Lower lobe of right lung (tissue), 2 donors: Measurements from ENCODE around the gene USP37. TPM values are rescaled to one million over a fixed set of nuclear protein-coding genes. Genes with fewer than 3 reads are reported as not detected.

Experiments used
- ATAC-seq, 2 donors: fragments of 200-7000 bp; cut with Tn5 transposase; one replicate each; pipeline ENCODE4 v1.9.1; 2020 to 2022; ENCODE audit warnings: mild to moderate bottlenecking in 2 of 2, moderate library complexity in 2 of 2
- DNase-seq: peaks from one replicate; pipeline ENCODE4 v3.0.0-alpha.2; 2020
- H3K27ac ChIP-seq: fragments of 200-600 bp; one replicate; pipeline ENCODE4 v1.8.0; 2022
- H3K27me3 ChIP-seq: fragments of 200-600 bp; one replicate; pipeline ENCODE4 v1.8.0; 2022; ENCODE audit warnings: low read depth
- H3K36me3 ChIP-seq: fragments of 200-600 bp; one replicate; pipeline ENCODE4 v1.8.0; 2022; ENCODE audit warnings: mild to moderate bottlenecking
- H3K4me1 ChIP-seq: fragments of 200-600 bp; one replicate; pipeline ENCODE4 v1.8.0; 2022
- H3K4me3 ChIP-seq: fragments of 200-600 bp; one replicate; pipeline ENCODE4 v1.8.0; 2022; ENCODE audit warnings: mild to moderate bottlenecking
- H3K9me3 ChIP-seq: fragments of 200-600 bp; one replicate; pipeline ENCODE4 v1.8.0; 2022
- CTCF ChIP-seq: fragments of 200-600 bp; IDR thresholded peaks from one replicate; pipeline ENCODE4 v1.8.0; 2022; ENCODE audit warnings: antibody characterized with exemption, mild to moderate bottlenecking
- intact Hi-C: fragments of 100-400 bp; cut with DNase I; formaldehyde crosslinking; loops from one replicate; pipeline ENCODE4 v1.11.0; 2022
- long read RNA-seq: library from polyadenylated mRNA; unstranded; transcript quantifications from one replicate; pipeline ENCODE4 v2.0.0, GENCODE V29; 2021
- total RNA-seq: library from RNA; stranded (reverse); fragmentation: NEBNext Ultra II Directional; extraction: Animal tissue kit (Norgen Biotek cat#: 25700); gene quantifications from one replicate; pipeline ENCODE4 v1.2.1, GENCODE V29; 2021
- donor health status: DM: no; HTN: yes; CAD: no; lungs with severe emphysema.

USP37 gene
- total RNA-seq, result 13.2 TPM
- long read RNA-seq, full-length matches to known transcripts, result 4 of 15 reads
- long read RNA-seq, partial matches to known transcripts, result 3 of 15 reads
- long read RNA-seq, other reads (novel, unspliced or antisense), result 8 of 15 reads

GRCh38 chr2:218568190-218569037, at the start of gene USP37, which contains the start of gene CNOT9:
TSS of gene USP37 (minus strand) at chr2:218568351. CDS start at chr2:218558653, 9,698 bp downstream.
TSS of gene CNOT9 (plus strand) at chr2:218568839. CDS start at chr2:218568955, 116 bp downstream.
- Histone ChIP-seq H3K4me1 (peaks cover 40% of the 10 kb centered on the region), H3K4me3 (peak within 1 kb of the TSS; percentile 94), H3K27ac (peak within 1 kb of the TSS; percentile 90), H3K27me3 (no peaks in the 10 kb centered on the region), H3K36me3 (peaks cover 14% of the 10 kb centered on the region), H3K9me3 (no peaks in the 10 kb centered on the region)
- ATAC-seq, result peak; percentile 98 to 99
- peak; percentile 100 for DNase-seq
- intact Hi-C loops, result no loop called here
- TF ChIP-seq CTCF, result no peak

GRCh38 chr2:218615868-218616315, 47.7 kb upstream of the USP37 start:
- H3K4me3 ChIP-seq, result no peak overlapping the region
- no peaks in the 10 kb centered on the region for H3K36me3 ChIP-seq
- no peak for ATAC-seq
- no peak overlapping the region for H3K27ac ChIP-seq
- TF ChIP-seq CTCF, result no peak
- H3K27me3 ChIP-seq, result no peaks in the 10 kb centered on the region
- H3K4me1 ChIP-seq, result no peaks in the 10 kb centered on the region
- intact Hi-C loops, result no loop called here
- DNase-seq, result no peak
- no peaks in the 10 kb centered on the region for H3K9me3 ChIP-seq

GRCh38 chr2:218607436-218608115, 39.4 kb upstream of the USP37 start, which contains the start of gene PLCD4:
TSS of gene PLCD4 (plus strand) at chr2:218607899. CDS start at chr2:218615740, 7,841 bp downstream.
- Histone ChIP-seq H3K4me3 (peak within 1 kb of the TSS; percentile 22), H3K27me3 (no peaks in the 10 kb centered on the region), H3K4me1 (no peaks in the 10 kb centered on the region), H3K9me3 (no peaks in the 10 kb centered on the region), H3K27ac (no peak within 1 kb of the TSS), H3K36me3 (no peaks in the 10 kb centered on the region)
- intact Hi-C loops, result no loop called here
- ATAC-seq (peak; percentile 37 to 52), DNase-seq (no peak)
- TF ChIP-seq CTCF, result no peak

- no peaks in the 10 kb centered on the region for H3K27me3 ChIP-seq
- no peak for ATAC-seq
- intact Hi-C loops, result no loop called here
- no peaks in the 10 kb centered on the region for H3K9me3 ChIP-seq
- no peaks in the 10 kb centered on the region for H3K36me3 ChIP-seq
- no peak for DNase-seq
- no peak overlapping the region for H3K4me3 ChIP-seq
- no peak overlapping the region for H3K27ac ChIP-seq
- H3K4me1 ChIP-seq, result no peaks in the 10 kb centered on the region
- TF ChIP-seq CTCF, result no peak
Observed at GRCh38 chr2:218605432-218605831, 37.3 kb upstream of the USP37 start.

- H3K27ac ChIP-seq, result no peak overlapping the region
- no peak overlapping the region for H3K4me3 ChIP-seq
- no peak for TF ChIP-seq CTCF
- no peaks in the 10 kb centered on the region for H3K27me3 ChIP-seq
- intact Hi-C loops, result no loop called here
- no peaks in the 10 kb centered on the region for H3K4me1 ChIP-seq
- no peaks in the 10 kb centered on the region for H3K9me3 ChIP-seq
- peaks cover 96% of the 10 kb centered on the region for H3K36me3 ChIP-seq
- DNase-seq (no peak), ATAC-seq (no peak)
Observed at GRCh38 chr2:218585541-218585940, 17.4 kb upstream of the USP37 start.
